ENCODE measurements around the gene INTS7.
A peak's percentile ranks its signal among the peaks of the same experiment; 100 is the strongest.
"Not testable (repeated sequence)": the region's sequence is repeated elsewhere in the genome, so short reads cannot be mapped to it uniquely, and the experiment has no call there.

The INTS7 gene

DNA sequence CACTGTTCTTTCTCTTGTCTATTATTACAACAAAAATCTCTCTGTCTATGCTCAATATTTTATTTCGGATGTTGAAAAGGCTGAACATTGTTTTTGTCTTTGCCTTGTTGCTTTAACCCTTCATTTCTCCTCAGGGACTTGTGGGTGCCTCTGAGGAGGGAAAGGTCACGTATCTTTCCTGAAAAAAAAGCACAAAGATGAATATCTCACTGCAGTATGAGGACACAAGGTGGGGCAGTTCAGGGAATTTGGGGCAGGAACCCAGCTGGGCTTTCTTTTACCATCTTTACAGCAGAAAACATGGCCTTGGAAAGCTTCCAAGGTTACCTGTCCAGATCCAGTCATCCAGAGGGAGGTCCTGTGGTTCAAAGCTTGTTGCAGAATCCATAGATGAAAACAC is 105.7 kb downstream of the INTS7 start:
- no peak for DNase-seq

DNA sequence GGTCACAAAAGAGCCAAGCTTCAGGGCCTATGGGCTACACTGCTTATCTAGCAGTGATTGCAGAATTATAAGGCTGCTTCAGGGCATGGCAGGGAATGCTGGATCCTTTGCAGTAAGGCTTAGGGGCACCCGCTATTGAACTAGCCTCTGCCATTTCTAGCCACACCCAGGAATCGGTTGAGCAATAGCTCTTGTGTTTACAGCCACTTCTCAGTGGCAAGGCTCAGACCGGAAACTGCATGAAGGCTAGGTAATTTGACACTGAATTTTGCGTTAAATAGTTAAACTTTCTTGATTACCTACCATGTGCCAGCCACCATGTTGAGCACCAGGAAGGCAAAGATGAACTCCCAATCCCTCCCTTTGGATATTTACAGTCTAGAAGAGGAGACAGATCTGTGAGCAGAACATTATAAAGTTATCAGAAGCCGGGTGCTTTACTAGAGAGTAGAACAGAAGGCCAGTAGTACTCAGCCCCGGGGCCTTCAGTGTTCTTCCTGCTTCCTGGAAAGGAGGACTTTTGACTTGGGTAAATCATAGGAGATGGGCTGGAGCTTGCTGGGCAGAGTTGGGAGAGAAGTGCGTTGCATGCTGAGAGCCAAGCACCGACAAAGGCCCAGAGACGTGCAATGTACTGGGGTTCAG is 106.2 kb downstream of the INTS7 start:
- DNase-seq, result peak; percentile 33

DNA sequence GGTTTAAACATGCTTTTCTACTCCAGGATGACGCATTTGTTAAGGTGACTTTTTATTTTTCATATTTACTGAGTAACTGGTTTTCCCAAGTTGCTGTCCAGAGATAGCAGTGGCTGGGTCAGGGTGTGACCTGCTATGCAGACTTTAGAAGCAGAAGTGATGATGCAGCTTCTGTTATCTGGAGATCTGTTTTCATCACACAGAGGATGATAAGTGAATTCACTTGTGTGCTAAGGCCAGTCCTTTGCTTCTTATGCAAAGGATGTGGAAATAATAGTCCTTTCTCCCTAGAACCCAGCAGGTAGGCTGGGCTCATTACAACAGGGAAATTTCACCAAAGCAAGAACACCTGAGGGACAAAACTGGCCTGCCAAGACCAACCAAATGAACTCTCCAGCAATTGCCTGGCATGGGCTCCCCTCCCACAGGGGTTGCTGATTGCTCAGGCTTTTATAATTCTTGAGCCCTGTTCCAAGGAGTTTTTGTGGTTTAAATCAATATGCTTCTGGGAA is 107.0 kb downstream of the INTS7 start:
- DNase-seq, result no peak

DNA sequence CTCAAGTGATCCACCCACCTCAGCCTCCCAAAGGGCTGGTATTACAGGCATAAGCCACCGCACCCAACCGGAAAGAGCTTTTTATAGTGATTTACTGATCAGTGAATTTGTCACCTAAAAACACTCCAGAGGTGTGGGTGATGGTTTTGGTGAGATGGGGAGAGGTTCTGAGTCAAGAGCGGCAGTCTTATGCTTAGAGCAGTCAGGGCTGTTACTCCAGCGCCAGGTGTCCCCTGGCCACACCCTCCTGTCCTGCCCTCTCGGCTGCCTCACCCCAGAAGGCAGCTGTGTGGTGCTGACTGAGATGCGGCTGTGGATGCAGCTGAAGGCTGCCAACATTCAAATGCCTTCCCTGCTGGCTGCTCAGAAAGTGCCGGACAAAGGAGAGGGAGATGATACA is 110.3 kb downstream of the INTS7 start:
- no peak for DNase-seq

DNA sequence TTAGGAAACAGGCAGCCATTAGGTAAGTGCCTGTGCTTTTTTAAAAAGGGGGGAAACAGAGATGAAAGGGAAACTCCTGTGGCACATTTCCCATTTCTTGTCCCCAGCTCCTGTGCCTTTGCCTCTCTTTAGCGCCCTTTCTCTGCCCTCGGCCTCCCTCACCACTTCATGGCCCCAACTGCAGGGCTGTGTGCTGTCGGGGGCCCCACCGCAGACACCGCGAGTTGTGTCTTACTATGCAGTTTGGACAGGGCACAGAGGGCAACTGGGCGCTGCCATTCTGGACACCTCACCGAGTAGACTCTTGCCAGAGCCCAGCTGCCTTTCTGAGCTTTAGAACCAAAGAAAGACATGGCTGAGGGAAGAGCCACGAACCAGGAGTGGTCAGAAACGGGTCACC is 111.1 kb downstream of the INTS7 start:
- no peak for DNase-seq

DNA sequence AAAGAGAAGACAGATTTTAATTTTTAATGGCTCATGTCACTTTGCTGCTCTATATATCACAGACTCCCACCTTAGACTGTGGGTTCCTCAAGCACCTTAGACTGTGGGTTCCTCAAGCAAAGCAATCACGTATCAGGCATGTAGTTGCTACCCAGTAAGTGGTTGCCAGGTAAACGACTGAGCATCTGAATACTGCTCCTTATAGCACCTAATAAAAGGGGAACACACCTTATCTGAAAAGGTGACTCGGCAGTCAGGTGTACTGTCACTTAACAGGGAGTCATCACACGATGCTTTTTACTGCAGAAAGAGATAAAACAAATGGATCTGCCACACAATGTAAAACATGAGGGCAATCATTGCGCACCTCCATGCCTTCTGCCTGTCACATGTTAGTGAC is 112.3 kb downstream of the INTS7 start:
- DNase-seq, result no peak

DNA sequence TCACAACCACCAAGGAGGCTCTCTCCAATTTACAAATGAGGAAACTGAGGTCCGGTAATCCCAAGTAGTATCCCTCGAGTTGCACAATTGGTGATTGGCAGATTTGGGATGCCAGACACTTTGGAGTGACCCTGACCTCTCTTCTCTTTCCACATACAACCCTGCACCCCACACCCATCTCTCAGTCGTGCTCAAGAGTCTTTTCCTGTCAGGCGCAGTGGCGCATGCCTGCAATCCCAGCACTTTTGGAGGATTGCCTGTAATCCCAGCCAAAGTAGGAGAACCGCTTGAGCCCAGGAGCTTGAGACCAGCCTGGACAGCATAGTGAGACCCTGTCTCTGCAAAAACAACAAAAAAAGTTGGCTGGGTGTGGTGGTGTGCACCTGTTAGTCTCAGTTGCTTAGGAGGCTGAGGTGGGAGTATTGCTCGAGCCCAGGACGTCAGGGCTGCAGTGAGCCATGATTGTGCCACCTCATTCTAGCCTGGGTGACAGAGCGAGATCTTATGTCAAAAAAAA is 113.7 kb downstream of the INTS7 start:
- DNase-seq, result no peak

DNA sequence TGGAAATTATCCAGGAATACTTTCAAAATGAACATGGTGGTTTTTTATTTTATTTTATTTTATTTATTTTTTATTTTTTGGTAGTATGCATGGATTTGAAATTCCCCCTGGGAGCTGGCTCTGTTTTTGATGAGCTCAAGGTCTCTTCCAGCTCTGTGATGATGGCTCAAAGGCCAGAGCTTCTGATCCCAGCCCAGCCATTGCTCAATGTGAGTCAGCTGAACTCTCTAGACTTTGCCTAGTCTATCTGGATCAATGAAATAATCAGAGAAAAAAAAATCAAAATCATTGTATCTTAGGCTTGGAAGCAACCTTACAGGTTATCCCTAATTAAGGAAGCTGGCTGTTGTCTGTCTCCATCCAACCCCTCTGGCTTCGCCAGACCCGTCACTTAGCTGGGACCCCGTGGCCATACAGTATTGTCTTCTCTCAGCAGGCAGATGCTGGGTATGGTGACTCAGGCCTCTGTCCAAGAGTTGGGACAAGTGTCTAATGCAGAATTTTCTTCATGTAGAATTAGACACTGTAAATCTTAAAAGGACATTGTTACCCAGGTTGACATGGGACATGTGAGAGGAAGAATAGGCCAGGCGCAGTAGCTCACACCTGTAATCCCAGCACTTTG is 114.6 kb downstream of the INTS7 start:
- DNase-seq, result no peak

DNA sequence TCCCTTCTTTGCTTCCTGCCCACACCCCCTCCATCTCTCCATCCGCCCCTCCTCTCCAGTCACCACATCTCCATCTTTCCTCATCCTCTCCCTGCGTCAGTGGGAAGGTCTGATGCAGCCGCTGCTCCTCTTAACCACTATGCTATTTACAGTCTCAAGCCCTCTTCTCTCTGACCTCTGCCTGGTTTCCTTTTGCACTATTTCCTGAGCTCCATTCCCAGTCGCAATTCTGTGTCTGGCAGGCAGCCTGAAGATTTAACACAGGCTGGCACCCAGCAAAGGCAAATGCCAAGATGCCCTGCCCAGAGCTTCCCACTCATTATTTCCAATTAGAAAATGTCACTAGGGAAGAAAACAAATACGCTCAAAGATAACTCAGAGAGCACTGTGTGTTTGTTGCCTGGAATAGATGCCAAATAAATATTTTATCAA is 115.2 kb downstream of the INTS7 start:
- no peak for DNase-seq

DNA sequence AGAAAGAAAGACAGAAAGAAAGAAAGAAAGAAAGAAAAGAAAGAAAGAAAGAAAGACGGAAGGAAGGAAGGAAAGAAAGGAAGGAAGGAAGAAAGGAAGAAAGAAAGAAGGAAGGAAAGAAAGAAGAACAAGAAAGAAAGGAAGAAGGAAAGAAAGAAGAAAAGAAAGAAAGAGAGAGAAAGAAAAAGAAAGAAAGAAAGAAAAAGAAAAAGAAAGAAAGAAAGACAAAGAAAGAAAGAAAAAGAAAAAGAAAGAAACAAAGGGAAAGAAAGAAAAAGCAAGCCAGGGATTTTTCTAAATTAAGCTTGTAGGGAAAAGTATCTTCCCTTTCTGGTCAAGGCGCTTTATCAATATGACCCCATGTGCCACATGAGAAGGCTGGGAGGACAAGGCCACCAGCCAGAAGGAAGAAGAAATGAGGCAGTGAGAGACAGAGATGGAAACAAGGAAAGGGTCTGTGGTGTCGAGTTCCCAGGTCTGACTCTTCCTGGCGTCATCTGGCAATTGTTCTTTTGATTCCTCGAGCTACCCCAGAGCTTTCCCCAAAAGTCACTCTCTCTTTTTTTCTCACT is 116.4 kb downstream of the INTS7 start:
- DNase-seq, result no peak

DNA sequence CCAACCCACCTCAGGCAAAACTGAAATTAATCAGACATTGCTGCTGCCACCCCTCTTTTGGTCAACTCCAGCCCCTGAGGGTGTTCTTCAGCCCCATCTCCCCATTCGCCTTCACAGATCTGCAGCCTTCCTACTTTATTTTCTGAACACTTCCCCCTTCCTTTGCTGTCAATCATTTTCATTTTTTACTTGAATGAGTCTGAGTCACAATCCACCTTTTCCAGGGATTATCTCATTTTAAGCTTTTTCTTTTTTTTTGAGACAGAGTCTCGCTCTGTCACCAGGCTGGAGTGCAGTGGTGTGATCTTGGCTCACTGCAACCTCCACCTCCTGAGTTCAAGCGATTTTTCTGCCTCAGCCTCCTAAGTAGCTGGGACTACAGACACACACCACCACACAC is 118.9 kb downstream of the INTS7 start:
- DNase-seq, result not testable (repeated sequence)

DNA sequence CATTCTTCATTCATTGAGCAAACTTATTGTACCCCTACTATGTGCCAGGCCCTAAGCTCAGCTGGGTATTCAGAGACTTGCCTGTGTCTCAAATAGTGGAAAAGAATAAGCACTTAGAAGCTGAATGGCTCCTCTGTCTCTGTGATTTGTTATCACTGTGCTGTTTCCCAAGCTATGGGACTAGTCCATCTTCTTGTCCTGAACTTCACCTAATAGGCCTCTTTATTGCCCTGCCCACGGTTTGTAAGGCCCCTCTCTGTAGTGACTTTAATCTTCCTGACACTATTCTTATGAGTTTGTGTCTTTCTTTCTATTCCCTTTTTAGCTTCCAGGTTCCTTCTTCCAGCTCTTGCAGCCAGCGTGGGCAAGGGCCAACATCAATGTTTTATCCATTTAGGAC is 119.4 kb downstream of the INTS7 start:
- DNase-seq, result no peak

DNA sequence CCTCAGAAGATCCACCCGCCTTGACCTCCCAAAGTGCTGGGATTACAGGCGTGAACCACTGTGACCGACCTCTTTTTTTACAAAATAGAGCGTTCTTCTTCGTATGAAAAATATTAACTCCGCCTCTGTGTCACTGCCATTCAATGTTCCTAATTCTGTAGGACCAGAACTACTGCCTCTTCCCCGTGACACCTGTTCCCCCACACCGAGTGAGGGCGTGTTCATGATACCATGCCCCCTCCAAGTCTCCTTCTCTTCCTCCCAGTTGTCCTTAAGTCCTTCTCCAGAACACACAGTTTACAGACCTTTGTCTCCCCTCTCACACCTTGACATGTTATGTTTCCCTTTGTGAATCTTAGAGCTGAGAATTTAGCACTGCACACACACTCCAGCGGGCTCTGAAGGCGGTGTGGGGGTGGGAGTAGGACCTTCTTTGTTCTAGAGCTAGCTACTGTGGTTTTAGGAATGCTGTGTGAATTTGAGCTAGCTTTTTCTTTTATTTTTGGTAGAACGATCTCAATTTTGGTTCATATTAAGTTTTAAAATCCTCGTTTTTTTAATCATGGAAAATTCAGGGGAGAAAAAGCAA is 122.4 kb downstream of the INTS7 start:
- DNase-seq, result no peak

DNA sequence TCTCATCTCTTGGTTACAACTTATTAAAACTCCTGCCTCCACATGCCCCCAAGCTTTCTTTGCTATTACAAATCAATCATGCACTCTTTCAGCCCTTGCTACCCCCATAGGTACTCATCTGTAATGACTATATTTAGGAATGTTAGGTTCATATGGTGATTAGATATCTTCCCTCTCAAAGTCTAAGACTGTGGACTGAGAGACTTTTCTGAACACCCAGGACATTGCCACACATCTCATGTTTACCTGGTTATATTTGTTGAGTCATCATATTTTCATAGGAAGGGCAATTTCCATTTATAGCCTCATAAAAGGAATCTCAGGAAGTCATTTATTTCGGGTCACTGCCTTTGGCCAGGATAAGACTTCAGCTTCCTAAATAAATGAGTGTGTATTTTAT is 123.3 kb downstream of the INTS7 start:
- DNase-seq, result no peak

DNA sequence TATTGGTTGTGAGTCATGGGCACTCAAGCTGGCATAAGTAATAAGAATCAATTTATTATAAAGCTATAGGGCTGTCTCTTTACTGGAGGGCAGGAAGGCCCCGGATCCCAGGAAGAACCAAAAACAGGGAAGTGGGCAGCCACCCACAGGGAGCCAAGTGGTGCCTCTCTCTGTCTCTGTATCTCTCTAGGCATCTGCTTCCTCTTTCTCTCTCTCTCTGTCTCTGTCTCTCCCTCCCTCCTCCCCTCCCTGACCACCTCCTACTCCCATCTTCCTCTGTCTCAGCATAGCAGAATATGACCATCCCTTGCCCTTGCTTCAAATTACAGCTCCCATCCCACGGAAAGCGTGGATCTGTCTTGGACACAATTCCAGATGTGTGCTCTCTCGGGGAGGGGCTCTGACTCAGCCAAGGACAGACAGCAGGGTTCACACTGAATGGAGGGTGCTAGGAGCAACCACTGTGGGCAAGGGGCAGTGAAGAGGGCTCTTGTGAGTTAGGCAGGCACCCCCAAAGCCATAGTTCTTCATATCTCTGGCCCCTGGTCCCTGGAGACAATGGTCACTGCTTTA is 124.4 kb downstream of the INTS7 start:
- DNase-seq, result no peak

DNA sequence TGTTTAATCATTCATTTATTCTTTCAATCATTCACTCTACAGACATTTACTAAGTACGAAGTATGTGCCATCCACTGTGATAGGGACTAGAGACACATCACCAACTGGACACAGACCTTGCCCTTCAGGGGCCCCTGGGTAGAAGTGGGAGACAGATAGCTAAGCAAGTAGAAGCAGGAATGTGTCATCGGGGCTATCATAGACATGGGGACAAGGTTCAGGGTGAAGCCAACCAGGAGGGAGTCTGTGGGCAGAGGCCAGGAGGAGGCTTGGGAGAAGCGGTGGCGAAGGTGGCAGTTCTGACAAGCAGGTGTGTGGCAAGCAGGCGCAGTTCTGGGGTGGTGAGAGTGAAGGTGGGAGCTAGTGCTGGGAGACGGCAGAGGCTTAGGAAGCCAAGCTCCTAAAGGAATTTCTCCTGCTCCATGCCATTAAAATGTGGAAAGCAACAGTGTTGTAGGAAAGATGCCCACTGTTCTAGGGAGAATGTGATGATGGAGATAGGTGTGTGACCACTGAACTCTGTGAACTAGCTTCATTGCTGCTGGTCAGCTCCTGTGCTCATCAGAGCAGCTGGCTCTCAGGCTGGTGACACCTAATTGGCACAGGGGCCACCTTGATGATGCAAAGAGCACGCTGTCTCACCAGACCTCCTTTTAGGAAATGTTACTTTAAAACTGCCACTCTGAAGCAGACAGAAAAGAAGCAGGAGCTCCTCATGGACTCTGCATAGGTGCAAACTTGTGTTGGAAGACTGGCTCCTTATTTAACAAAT is 125.1 kb downstream of the INTS7 start:
- DNase-seq, result no peak

DNA sequence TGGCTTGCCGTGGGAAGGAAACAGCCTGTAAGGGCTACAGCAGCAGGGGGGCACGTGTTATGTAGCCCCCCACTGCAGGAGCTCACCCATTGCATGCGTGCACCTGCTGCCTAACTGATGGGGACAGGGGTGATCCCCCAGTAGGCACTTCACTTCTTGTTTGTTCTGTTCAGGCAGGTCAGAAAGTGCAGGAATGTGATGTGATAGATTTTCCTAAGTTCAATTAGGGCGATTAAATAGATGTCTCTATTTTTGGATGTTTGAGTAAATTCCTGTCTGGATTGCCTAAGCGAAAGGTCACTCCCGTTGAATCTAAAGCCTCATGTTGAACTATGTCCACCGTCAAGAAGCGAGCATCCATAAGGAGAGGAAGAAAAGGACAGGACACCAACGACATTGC is 126.0 kb downstream of the INTS7 start:
- no peak for DNase-seq

DNA sequence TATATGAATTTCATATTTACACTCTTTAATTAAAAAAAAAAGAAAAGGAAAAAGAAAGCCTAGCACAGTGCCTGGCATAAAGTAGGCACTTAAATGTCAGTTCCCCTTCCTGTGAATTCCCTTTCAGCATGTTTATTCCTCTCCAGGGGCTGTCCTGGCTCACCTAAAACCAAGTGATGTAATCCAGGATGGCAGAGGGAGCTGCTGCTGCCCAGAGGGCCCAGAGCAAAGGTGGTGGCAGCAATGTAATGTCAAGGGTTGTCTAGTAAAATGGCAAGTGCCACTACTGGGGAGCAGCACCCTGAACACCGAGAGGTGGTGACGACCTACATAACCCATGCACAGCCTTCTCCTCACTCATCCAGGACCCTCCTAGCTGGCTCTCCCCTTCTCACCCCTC is 126.4 kb downstream of the INTS7 start:
- no peak for DNase-seq

DNA sequence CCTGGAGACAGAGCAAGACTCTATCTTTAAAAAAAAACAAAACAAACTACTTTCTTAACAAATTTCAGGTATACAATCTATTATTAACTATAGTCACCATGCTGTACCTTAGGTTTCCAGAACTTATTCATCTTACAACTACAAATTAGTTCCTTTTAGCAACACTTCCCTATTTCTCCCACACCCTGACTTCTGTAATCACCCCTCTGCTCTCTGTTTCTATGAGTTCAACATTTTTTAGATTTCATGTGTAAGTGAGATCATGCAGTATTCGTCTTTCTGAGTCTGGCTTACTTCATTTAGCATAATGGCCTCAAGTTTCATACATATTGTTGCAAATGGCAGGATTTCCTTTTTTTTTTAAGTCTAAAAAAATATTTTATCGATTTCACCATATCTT is 126.9 kb downstream of the INTS7 start:
- no peak for DNase-seq

DNA sequence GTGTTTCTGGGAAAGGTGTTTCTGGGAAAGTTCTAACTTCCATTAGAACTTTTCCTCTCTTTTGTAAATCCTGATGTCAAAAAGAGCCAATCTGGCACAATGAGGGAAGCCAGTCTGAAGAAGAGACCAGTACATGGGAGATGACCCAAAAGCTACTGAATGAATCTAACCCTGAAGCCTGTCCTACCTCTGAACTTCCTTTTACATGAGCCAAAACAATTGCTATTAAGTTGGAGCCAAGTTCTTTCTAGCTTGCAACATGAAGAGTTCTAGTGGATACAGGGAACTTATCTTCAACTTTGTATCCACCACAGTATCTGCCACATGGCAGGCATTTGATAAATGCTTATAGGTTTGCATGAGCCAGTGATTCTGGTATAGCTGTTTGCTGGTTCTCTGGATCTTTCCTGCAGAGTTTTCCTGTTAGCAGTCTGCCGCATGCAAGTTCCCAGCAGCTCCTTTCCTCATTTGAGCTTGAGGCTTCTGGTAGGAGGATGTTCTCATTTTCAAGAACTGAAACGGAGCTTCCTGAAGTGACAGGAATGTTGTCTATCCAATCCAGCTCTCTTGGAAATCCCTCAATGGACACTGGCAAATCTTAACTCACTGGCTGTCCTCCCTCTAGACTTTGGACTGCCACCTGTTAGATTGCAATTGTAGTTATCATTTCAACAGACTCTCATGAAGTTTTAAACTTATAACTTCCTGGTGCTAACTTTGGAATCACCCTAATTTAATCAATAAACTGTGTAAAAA is 131.7 kb downstream of the INTS7 start:
- no peak for DNase-seq

DNA sequence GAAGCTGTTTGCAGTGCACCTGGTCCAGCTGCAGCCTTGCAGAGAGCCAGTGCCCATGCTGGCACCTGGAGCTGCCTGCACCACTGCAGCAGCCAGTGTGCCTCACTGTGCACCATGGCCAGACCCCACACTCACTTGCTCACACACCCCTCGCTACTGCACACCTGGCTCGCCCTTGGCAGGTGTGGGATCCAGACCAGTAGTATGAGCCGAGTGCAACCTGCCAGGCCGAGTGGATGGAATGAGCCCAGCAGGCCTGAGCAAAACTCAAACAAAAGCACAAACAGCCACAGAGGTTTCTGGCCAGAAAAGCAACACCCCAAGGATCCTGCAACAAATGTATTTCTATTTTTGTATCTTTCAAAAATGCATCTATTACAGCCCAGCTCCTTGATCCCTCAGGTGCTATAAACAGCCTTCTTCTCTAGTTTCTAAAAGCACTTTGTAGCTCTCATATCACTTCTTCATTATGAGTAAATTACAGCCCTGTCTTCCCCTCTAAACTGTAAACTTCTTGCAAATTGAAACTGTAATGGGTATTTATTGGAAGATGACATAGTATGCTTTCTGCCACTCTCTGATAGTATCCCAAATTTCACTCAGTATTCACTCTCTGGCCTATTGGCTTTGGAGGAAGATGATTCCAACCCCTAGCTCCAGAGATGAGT is 132.6 kb downstream of the INTS7 start:
- DNase-seq, result no peak
